H1 (cell line): Measurements from ENCODE around the gene LAG3. TPM values are rescaled to one million over a fixed set of nuclear protein-coding genes. Genes with fewer than 3 reads are reported as not detected.
A peak's percentile ranks its signal among the peaks of the same experiment; 100 is the strongest.

ENCODE experiments used
- CTCF ChIA-PET: fragments of 300-600 bp; sonication (Branson Sonifier 250); formaldehyde crosslinking; loops from one replicate; lab custom pipeline; 2021; ENCODE audit not compliant: partially characterized antibody; lab: Charles Lee
- POLR2A ChIA-PET: fragments of 300-600 bp; sonication (Branson Sonifier 250); formaldehyde crosslinking; loops from one replicate; lab custom pipeline; 2021; ENCODE audit warnings: inconsistent platforms; ENCODE audit not compliant: partially characterized antibody; lab: Charles Lee
- DNase-seq, 2 experiments: peaks; one replicate each; pipeline versions ENCODE4 v3.0.0 to v3.0.0-alpha.2; 2010 to 2022; ENCODE audit warnings: low spot score in 2 of 2, low read depth in 1 of 2, mixed read lengths in 1 of 2
- FAIRE-seq: peaks from 2 replicates; lab custom pipeline; 2011; peaks lifted over from hg19 to GRCh38; lab: Jason Lieb, UNC
- H2AFZ ChIP-seq: 2 replicates; pipeline ENCODE4 v1.8.1; 2012; ENCODE audit warnings: low read length, inconsistent platforms
- H2AK5ac ChIP-seq: 2 replicates; pipeline ENCODE4 v1.6.1; 2013; ENCODE audit warnings: low read depth, low read length
- H2BK120ac ChIP-seq: replicated peaks from 2 replicates; pipeline ENCODE3; 2013; ENCODE audit warnings: low read depth, low read length, inconsistent platforms
- H2BK12ac ChIP-seq: 2 replicates; pipeline ENCODE4 v1.6.1; 2013; ENCODE audit warnings: low read depth, low read length
- H2BK15ac ChIP-seq: 2 replicates; pipeline ENCODE4 v1.6.1; 2013; ENCODE audit warnings: low read length
- H2BK20ac ChIP-seq: 2 replicates; pipeline ENCODE4 v1.6.1; 2013; ENCODE audit warnings: low read length
- H2BK5ac ChIP-seq: 2 replicates; pipeline ENCODE4 v1.6.1; 2013; ENCODE audit warnings: low read depth, low read length
- H3K14ac ChIP-seq: 2 replicates; pipeline ENCODE4 v1.6.1; 2013; ENCODE audit warnings: inconsistent platforms; ENCODE audit not compliant: insufficient read length
- H3K18ac ChIP-seq: 2 replicates; pipeline ENCODE4 v1.6.1; 2013; ENCODE audit warnings: low read length; ENCODE audit errors: extremely low read depth
- H3K23ac ChIP-seq: 2 replicates; pipeline ENCODE4 v1.6.1; 2013; ENCODE audit warnings: inconsistent platforms; ENCODE audit not compliant: insufficient read length
- H3K23me2 ChIP-seq: 2 replicates; pipeline ENCODE4 v1.6.1; 2013; ENCODE audit warnings: low read depth, low read length
- H3K27ac ChIP-seq: 2 replicates; pipeline ENCODE4 v1.6.1; 2011; ENCODE audit warnings: low read depth, low read length, inconsistent platforms
- H3K27me3 ChIP-seq, 4 experiments: replicated peaks in 1 of 4; 1 replicate in 1 of 4; 2 replicates in 3 of 4; pipeline versions ENCODE4 v1.6.1 to v1.8.1; 2011 to 2013; ENCODE audit warnings: low read length in 3 of 4, mild to moderate bottlenecking in 3 of 4, inconsistent platforms in 2 of 4, mixed read lengths in 2 of 4, moderate library complexity in 1 of 4; ENCODE audit not compliant: control insufficient read depth in 3 of 4, insufficient read depth in 3 of 4; ENCODE audit errors: extremely low read depth in 1 of 4
- H3K36me3 ChIP-seq, 4 experiments: 2 replicates each; pipeline versions ENCODE4 v1.6.1 to v1.8.1; 2011 to 2013; ENCODE audit warnings: mild to moderate bottlenecking in 4 of 4, low read length in 3 of 4, moderate library complexity in 2 of 4, control low read depth in 1 of 4, inconsistent platforms in 1 of 4; ENCODE audit not compliant: insufficient read depth in 4 of 4, control insufficient read depth in 2 of 4
- H3K4ac ChIP-seq: replicated peaks from 2 replicates; pipeline ENCODE3; 2013; ENCODE audit warnings: low read length, low read depth, mixed read lengths, inconsistent platforms; ENCODE audit not compliant: insufficient read length
- H3K4me1 ChIP-seq, 4 experiments: replicated peaks in 1 of 4; 1 replicate in 1 of 4; 2 replicates in 3 of 4; pipeline versions ENCODE4 v1.6.1 to v1.8.1; 2011 to 2013; ENCODE audit warnings: low read length in 3 of 4, inconsistent platforms in 2 of 4, mixed read lengths in 1 of 4; ENCODE audit not compliant: insufficient read depth in 4 of 4, control insufficient read depth in 3 of 4
- H3K4me2 ChIP-seq, 2 experiments: 2 replicates each; pipeline versions ENCODE4 v1.6.1 to v1.8.1; 2011 to 2013; ENCODE audit warnings: low read depth in 2 of 2, low read length in 2 of 2, control low read depth in 1 of 2, inconsistent platforms in 1 of 2, mild to moderate bottlenecking in 1 of 2; ENCODE audit not compliant: insufficient read depth in 1 of 2
- H3K4me3 ChIP-seq, 4 experiments: fragments of 200-600, 300-600 bp in 1 of 4; sonication (generic), shearing (Covaris generic), sonication (Bioruptor Twin) in 1 of 4; 2 replicates each; pipeline versions ENCODE4 v1.5.1 to v1.8.1; 2011 to 2016; ENCODE audit warnings: low read length in 4 of 4, low read depth in 3 of 4, control low read depth in 2 of 4, inconsistent platforms in 2 of 4, mild to moderate bottlenecking in 2 of 4, mixed read lengths in 1 of 4, moderate library complexity in 1 of 4; ENCODE audit not compliant: insufficient read depth in 2 of 4; ENCODE audit errors: extremely low read depth in 1 of 4
- H3K56ac ChIP-seq: replicated peaks from 2 replicates; pipeline ENCODE3; 2013; ENCODE audit warnings: low read depth, mild to moderate bottlenecking, mixed read lengths, low read length, inconsistent platforms; ENCODE audit not compliant: insufficient read length
- H3K79me1 ChIP-seq: 2 replicates; pipeline ENCODE4 v1.6.1; 2013; ENCODE audit warnings: low read depth, low read length, control low read depth
- H3K79me2 ChIP-seq, 2 experiments: 2 replicates each; pipeline versions ENCODE4 v1.6.1 to v1.8.1; 2012 to 2013; ENCODE audit warnings: low read length in 2 of 2, mild to moderate bottlenecking in 2 of 2, inconsistent platforms in 1 of 2; ENCODE audit not compliant: insufficient read depth in 2 of 2, control insufficient read depth in 1 of 2
- H3K9ac ChIP-seq, 4 experiments: replicated peaks in 1 of 4; 1 replicate in 1 of 4; 2 replicates in 3 of 4; pipeline versions ENCODE4 v1.6.1 to v1.8.1; 2011 to 2013; ENCODE audit warnings: low read depth in 3 of 4, low read length in 3 of 4, control low read depth in 2 of 4, mild to moderate bottlenecking in 2 of 4, moderate library complexity in 2 of 4, inconsistent platforms in 1 of 4; ENCODE audit errors: extremely low read depth in 1 of 4
- H3K9me3 ChIP-seq, 2 experiments: 2 replicates each; pipeline versions ENCODE4 v1.6.1 to v1.8.1; 2012 to 2013; ENCODE audit warnings: mild to moderate bottlenecking in 2 of 2, moderate library complexity in 2 of 2, control low read depth in 1 of 2, inconsistent platforms in 1 of 2, low read depth in 1 of 2, low read length in 1 of 2, mixed read lengths in 1 of 2; ENCODE audit not compliant: insufficient read depth in 2 of 2
- H4K20me1 ChIP-seq, 2 experiments: replicated peaks in 1 of 2; 2 replicates each; pipeline versions ENCODE3 to v1.8.1; 2011 to 2013; ENCODE audit warnings: inconsistent platforms in 2 of 2, low read length in 2 of 2, mild to moderate bottlenecking in 1 of 2; ENCODE audit not compliant: insufficient read depth in 2 of 2, control insufficient read depth in 1 of 2
- H4K5ac ChIP-seq: 2 replicates; pipeline ENCODE4 v1.6.1; 2013; ENCODE audit warnings: low read length, low read depth, mixed read lengths, inconsistent platforms; ENCODE audit not compliant: insufficient read length
- H4K8ac ChIP-seq: 2 replicates; pipeline ENCODE4 v1.8.0; 2013; ENCODE audit warnings: mild to moderate bottlenecking, moderate library complexity, low read length, inconsistent platforms; ENCODE audit not compliant: insufficient read depth; ENCODE audit errors: extremely low read depth
- H4K91ac ChIP-seq: replicated peaks from 2 replicates; pipeline ENCODE3; 2013; ENCODE audit warnings: low read length, mixed read lengths, inconsistent platforms; ENCODE audit not compliant: insufficient read length
- ASH2L ChIP-seq: fragments of 200-600, 300-600 bp; sonication (generic); IDR thresholded peaks from one replicate; pipeline ENCODE4 v1.7.1; 2017; ENCODE audit warnings: low read length
- CTCF ChIP-seq, 3 experiments: IDR thresholded peaks; 1 replicate in 2 of 3; 2 replicates in 1 of 3; pipeline versions ENCODE4 v1.5.1 to v1.6.1; 2011; ENCODE audit warnings: low read length in 3 of 3, mild to moderate bottlenecking in 3 of 3, inconsistent platforms in 2 of 3, low read depth in 1 of 3, moderate library complexity in 1 of 3; ENCODE audit not compliant: insufficient read depth in 1 of 3; ENCODE audit errors: control extremely low read depth in 1 of 3
- KDM5A ChIP-seq: fragments of 200-600 bp; IDR thresholded peaks from 2 replicates; pipeline ENCODE4 v1.7.1; 2012; ENCODE audit warnings: mild to moderate bottlenecking, low read length, inconsistent platforms, mixed read lengths
- SP1 ChIP-seq: IDR thresholded peaks from 2 replicates; pipeline ENCODE4 v1.6.1; 2011; ENCODE audit warnings: low read depth, low read length
- WGBS, 2 experiments: shearing (Covaris generic) in 1 of 2; methylation state at CpG; one replicate each; pipeline versions ENCODE4 v1.1.6 to v1.1.7; 2013 to 2015; ENCODE audit warnings: low lambda C conversion rate in 2 of 2, mixed read lengths in 2 of 2, inconsistent platforms in 1 of 2, low coverage in 1 of 2, missing lambda C conversion rate in 1 of 2; ENCODE audit not compliant: insufficient replicate concordance in 2 of 2, insufficient coverage in 1 of 2, insufficient read length in 1 of 2; ENCODE audit errors: extremely low coverage in 1 of 2, missing lambda C conversion rate in 1 of 2; 5-methylcytosine and 5-hydroxymethylcytosine counted together
- polyA plus RNA-seq, 7 experiments: library from polyadenylated mRNA; depleted of rRNA in 3 of 7; stranded (reverse) in 5 of 7; unstranded in 2 of 7; fragments of >200 nt in 5 of 7; fragments of 200-250 nt in 2 of 7; gene quantifications; 1 replicate in 5 of 7; 2 replicates in 1 of 7; 4 replicates in 1 of 7; pipeline versions ENCODE4 v1.2.1 to v1.2.3, GENCODE V29; 2011 to 2013; ENCODE audit warnings: missing spikeins in 2 of 7, mixed read lengths in 2 of 7
- total RNA-seq: library from RNA; stranded (reverse); fragmentation: NEBNext Ultra II Directional; extraction: Animal tissue kit (Norgen Biotek cat#: 25700); gene quantifications from 2 replicates; pipeline ENCODE4 v1.2.1, GENCODE V29; 2021

Gene LAG3
- total and polyA plus RNA-seq, 2 of the 8 experiments (the other 6 are each of a cell fraction or from before 2014, with no cell fraction given), result 1.1 to 3.1 TPM

- Histone ChIP-seq H3K4me2 (peak overlapping the region; percentile 52 to 78), H2BK15ac (no peak overlapping the region), H2BK20ac (no peak overlapping the region), H2BK5ac (peak overlapping the region; percentile 97), H2AFZ (no peak overlapping the region), H2BK120ac (no peak overlapping the region), H3K9me3 (no peaks in the 10 kb centered on the region; a peak in 1 of 4 replicates), H3K79me2 (peaks cover 0 to 14% of the 10 kb centered on the region in 2 experiments; a peak in 2 of 4 replicates), H3K27ac (peak overlapping the region; percentile 94), H3K4me1 (peaks cover 0 to 4% (median 3%) of the 10 kb centered on the region in 4 experiments; a peak in 5 of 7 replicates), H4K20me1 (peaks cover 2 to 12% of the 10 kb centered on the region in 2 experiments), H2BK12ac (no peak overlapping the region; the same call in 1 of the 2 replicates), H3K23me2 (peaks cover 10% of the 10 kb centered on the region), H3K36me3 (peaks cover 27 to 47% (median 43%) of the 10 kb centered on the region in 4 experiments), H3K56ac (peak overlapping the region; percentile 96), H2AK5ac (no peak overlapping the region), H3K18ac (peak overlapping the region; percentile 78; the same call in 1 of the 2 replicates)
- CTCF ChIA-PET, result interaction anchor here (0.8 to 16.3 kb wide), 33 partner anchors 7 to 213 kb away, joined by 3 to 427 read pairs (median 6); partner anchors contain the start of genes CD4, CDCA3, COPS7A and GNB3
- TF ChIP-seq ASH2L, result no peak
- no peak for TF ChIP-seq KDM5A
- TF ChIP-seq CTCF (IDR thresholded peaks at IDR 0.05; ENCODE audit: control extremely low read depth in 1 of 3, insufficient read depth in 1 of 3, low read depth in 1 of 3, low read length in 3 of 3), result peak in 2 of 3 experiments; percentile 25 to 32; a peak in 3 of 4 replicates
- peak; percentile 16; the same call in 1 of the 2 replicates for TF ChIP-seq SP1
- TF ChIP-seq, all 59 proteins: peak for 2
- Histone ChIP-seq H3K23ac (no peak overlapping the region), H4K91ac (peak overlapping the region; percentile 54), H4K5ac (peak overlapping the region; percentile 76), H3K27me3 (no peaks in the 10 kb centered on the region), H3K14ac (no peak overlapping the region), H3K79me1 (peaks cover 7% of the 10 kb centered on the region; the same call in 1 of the 2 replicates), H3K4ac (no peak overlapping the region), H3K9ac (peak overlapping the region; percentile 74 to 99 (median 90)), H4K8ac (peak overlapping the region; percentile 75), H3K4me3 (peak overlapping the region; percentile 72 to 91 (median 88))
- FAIRE-seq, result peak; percentile 50
- DNase-seq, result no peak
- WGBS, 2 experiments, result 14% methylated on average over 16 of the region's 24 CpGs; no CpG with 5 or more reads in 1 of the 2 experiments
- POLR2A ChIA-PET, result interaction anchor here (0.6 to 7.0 kb wide), 34 partner anchors 8 to 218 kb away, joined by 3 to 151 read pairs (median 6); partner anchors contain the start of genes CDCA3, COPS7A, GAPDH and GNB3
Measured at GRCh38 chr12:6752167-6752920, 20.0 kb upstream of the LAG3 start.
